ENCODE results near the gene TBL1Y. TPM values are rescaled to one million over a fixed set of nuclear protein-coding genes. Genes with fewer than 3 reads are reported as not detected.

Gene TBL1Y
- total RNA-seq, 4 donors from 2014 or later = 0.33 to 1.2 TPM; not detected in 2

- Histone ChIP-seq H3K27ac (replicated peaks in 1 of 4) (no peak overlapping the region), H3K36me3 (no peaks in the 10 kb centered on the region), H3K27me3 (no peaks in the 10 kb centered on the region), H3K4me1 (peaks cover 0 to 7% (median under 1%) of the 10 kb centered on the region in 4 donors), H3K4me3 (no peak overlapping the region), H3K9me3 (no peaks in the 10 kb centered on the region)
- no peak for DNase-seq (ENCODE audit: extremely low spot score)
- TF ChIP-seq POLR2A (IDR thresholded peaks at IDR 0.05; ENCODE audit: low read depth) = no peak
- TF ChIP-seq, protein P1, sequence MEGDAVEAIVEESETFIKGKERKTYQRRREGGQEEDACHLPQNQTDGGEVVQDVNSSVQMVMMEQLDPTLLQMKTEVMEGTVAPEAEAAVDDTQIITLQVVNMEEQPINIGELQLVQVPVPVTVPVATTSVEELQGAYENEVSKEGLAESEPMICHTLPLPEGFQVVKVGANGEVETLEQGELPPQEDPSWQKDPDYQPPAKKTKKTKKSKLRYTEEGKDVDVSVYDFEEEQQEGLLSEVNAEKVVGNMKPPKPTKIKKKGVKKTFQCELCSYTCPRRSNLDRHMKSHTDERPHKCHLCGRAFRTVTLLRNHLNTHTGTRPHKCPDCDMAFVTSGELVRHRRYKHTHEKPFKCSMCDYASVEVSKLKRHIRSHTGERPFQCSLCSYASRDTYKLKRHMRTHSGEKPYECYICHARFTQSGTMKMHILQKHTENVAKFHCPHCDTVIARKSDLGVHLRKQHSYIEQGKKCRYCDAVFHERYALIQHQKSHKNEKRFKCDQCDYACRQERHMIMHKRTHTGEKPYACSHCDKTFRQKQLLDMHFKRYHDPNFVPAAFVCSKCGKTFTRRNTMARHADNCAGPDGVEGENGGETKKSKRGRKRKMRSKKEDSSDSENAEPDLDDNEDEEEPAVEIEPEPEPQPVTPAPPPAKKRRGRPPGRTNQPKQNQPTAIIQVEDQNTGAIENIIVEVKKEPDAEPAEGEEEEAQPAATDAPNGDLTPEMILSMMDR (IDR thresholded peaks at IDR 0.05) = no peak
- no peak for TF ChIP-seq POLR2AphosphoS5 (IDR thresholded peaks at IDR 0.05)
- no peak for TF ChIP-seq EP300 (IDR thresholded peaks at IDR 0.05)
- intact Hi-C loops (cut with DNase I) = no loop called here
- no CpG with 5 or more reads among the region's 3 CpGs for WGBS
Measured at GRCh38 chrY:6966521-6966920, 56.0 kb downstream of the TBL1Y start.

DNA sequence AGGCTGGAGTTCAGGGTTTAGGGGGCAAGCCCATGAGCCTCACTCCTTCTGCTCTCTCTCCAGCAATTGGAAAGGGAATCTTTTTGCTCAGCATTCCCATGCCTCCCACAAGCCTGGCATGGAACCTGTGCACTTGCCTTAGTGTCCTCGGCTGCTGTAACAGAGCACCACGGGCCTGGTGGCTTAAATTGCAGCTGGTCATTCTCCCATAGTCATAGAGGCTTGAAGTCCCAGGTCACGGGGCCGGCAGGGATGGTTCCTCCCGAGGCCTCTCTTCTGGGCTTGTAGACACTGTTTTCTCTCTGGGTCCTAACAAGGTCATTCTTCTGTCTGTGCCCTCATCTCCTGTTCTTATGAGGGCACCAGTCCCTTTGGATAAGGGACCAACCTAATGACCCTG lies 57.2 kb downstream of the TBL1Y start:
- Histone ChIP-seq H3K27ac (replicated peaks in 1 of 4) (no peak overlapping the region), H3K27me3 (no peaks in the 10 kb centered on the region), H3K9me3 (no peaks in the 10 kb centered on the region), H3K4me3 (no peak overlapping the region), H3K36me3 (no peaks in the 10 kb centered on the region), H3K4me1 (peaks cover 0 to 14% (median 4%) of the 10 kb centered on the region in 4 donors)
- TF ChIP-seq, protein P1 (IDR thresholded peaks at IDR 0.05) = no peak
- no peak for TF ChIP-seq POLR2AphosphoS5 (IDR thresholded peaks at IDR 0.05)
- no peak for TF ChIP-seq EP300 (IDR thresholded peaks at IDR 0.05)
- no peak for TF ChIP-seq POLR2A (IDR thresholded peaks at IDR 0.05; ENCODE audit: low read depth)
- no peak for DNase-seq (ENCODE audit: extremely low spot score)
- no CpG with 5 or more reads among the region's 5 CpGs for WGBS
- intact Hi-C loops (cut with DNase I) = no loop called here

DNA sequence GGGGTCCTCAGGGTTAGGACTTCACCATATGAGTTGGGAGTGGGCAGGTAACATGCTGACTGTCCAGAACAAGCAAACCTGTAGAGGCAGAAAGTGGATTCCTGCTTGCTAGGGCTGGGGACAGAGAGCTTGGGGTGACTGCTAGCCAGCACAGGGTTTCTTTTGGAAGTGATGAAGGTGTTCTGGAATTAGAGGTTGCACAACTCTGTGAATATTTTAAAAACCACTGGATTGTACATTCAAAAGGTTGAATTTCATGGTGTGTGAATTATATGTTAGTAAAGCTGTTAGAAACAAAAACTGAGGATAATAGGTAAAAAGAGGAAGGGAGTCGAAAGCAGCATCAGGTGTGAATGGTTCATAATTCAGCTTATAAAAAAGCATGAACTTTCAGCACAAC lies 57.7 kb downstream of the TBL1Y start:
- Histone ChIP-seq H3K4me3 (no peak overlapping the region), H3K9me3 (no peaks in the 10 kb centered on the region), H3K27me3 (no peaks in the 10 kb centered on the region), H3K4me1 (peaks cover 0 to 14% (median 6%) of the 10 kb centered on the region in 4 donors), H3K27ac (replicated peaks in 1 of 4) (no peak overlapping the region), H3K36me3 (no peaks in the 10 kb centered on the region)
- TF ChIP-seq, protein P1 (IDR thresholded peaks at IDR 0.05) = no peak
- TF ChIP-seq POLR2A (IDR thresholded peaks at IDR 0.05; ENCODE audit: low read depth) (no peak), POLR2AphosphoS5 (IDR thresholded peaks at IDR 0.05) (no peak)
- intact Hi-C loops (cut with DNase I) = no loop called here
- WGBS = no CpG with 5 or more reads among the region's 1 CpG
- no peak for DNase-seq (ENCODE audit: extremely low spot score)

DNA sequence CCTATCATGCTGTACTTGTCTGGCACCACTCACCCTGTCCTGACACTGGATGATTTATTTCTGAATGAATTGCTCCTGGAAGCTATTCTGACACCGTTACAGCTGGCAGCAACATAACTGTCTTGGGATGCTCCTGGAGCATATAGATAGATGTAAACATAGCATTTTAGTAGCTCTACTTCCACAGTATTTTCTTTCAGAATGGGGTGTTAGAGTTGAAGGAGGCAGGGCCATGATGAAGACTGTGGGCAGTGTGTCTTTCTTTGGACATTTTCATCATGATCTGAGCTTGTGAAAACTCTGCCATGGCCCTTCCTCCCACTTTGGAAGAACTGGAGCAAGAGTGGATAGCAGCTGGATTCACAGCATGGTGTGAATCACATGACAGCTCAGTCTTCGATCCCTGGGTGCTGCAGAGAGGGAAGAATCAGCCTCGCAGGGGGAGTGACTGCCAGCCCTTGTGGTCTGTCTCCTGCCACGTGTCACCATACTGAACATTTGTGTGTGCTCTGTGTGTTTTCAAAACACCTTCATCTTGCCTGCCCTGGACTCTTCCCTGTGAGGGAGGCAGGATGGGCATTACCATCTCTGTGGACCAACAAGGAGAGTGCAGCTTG lies 61.9 kb downstream of the TBL1Y start:
- Histone ChIP-seq H3K36me3 (no peaks in the 10 kb centered on the region), H3K9me3 (no peaks in the 10 kb centered on the region), H3K4me1 (peaks cover 0 to 14% (median 6%) of the 10 kb centered on the region in 4 donors), H3K27ac (replicated peaks in 1 of 4) (no peak overlapping the region), H3K4me3 (no peak overlapping the region), H3K27me3 (no peaks in the 10 kb centered on the region)
- intact Hi-C loops (cut with DNase I) = no loop called here
- DNase-seq (ENCODE audit: extremely low spot score) = no peak
- WGBS = no CpG with 5 or more reads among the region's 4 CpGs
- no peak for TF ChIP-seq POLR2A (IDR thresholded peaks at IDR 0.05; ENCODE audit: low read depth)
- TF ChIP-seq, protein P1 (IDR thresholded peaks at IDR 0.05) = no peak
- TF ChIP-seq EP300 (IDR thresholded peaks at IDR 0.05) = no peak
- TF ChIP-seq POLR2AphosphoS5 (IDR thresholded peaks at IDR 0.05) = no peak

- Histone ChIP-seq H3K27ac (replicated peaks in 1 of 4) (no peak overlapping the region), H3K27me3 (no peaks in the 10 kb centered on the region), H3K36me3 (no peaks in the 10 kb centered on the region), H3K9me3 (no peaks in the 10 kb centered on the region), H3K4me3 (no peak overlapping the region), H3K4me1 (peaks cover 0 to 14% (median 6%) of the 10 kb centered on the region in 4 donors)
- TF ChIP-seq POLR2A (IDR thresholded peaks at IDR 0.05; ENCODE audit: low read depth) (no peak), EP300 (IDR thresholded peaks at IDR 0.05) (no peak), POLR2AphosphoS5 (IDR thresholded peaks at IDR 0.05) (no peak)
- TF ChIP-seq, protein P1 (IDR thresholded peaks at IDR 0.05) = no peak
- no CpG with 5 or more reads among the region's 4 CpGs for WGBS
- intact Hi-C loops (cut with DNase I) = no loop called here
- DNase-seq (ENCODE audit: extremely low spot score) = no peak
Measured at GRCh38 chrY:6974971-6975370, 64.5 kb downstream of the TBL1Y start.

Measured in esophagus muscularis mucosa (tissue), 4 donors.